HepG2 (cell line): ENCODE data around the gene CNKSR3. TPM values are rescaled to one million over a fixed set of nuclear protein-coding genes. Genes with fewer than 3 reads are reported as not detected.

Experiments used
- ATAC-seq: fragments of 200-7000 bp; cut with Tn5 transposase; 3 replicates; pipeline ENCODE4 v1.9.1; 2020; ENCODE audit warnings: mild to moderate bottlenecking, moderate library complexity
- BruUV-seq: library from RNA; stranded (reverse); fragments of 400-500 nt; replicated peaks from 2 replicates; lab custom pipeline; 2021; lab: Mats Ljungman, UMichigan
- CTCF ChIA-PET: fragments of 300-600 bp; formaldehyde crosslinking; extraction: SDS; loops from one replicate; lab custom pipeline; 2021; ENCODE audit warnings: low total read pairs, inconsistent platforms, low intra/inter-chr PET ratio; lab: Yijun Ruan, JAX
- POLR2A ChIA-PET: fragments of 350-600 bp; sonication (Branson Sonifier 250); formaldehyde crosslinking; loops from one replicate; lab custom pipeline; 2020; ENCODE audit warnings: antibody characterized with exemption, inconsistent platforms; lab: Yijun Ruan, JAX
- DNase-seq: peaks from one replicate; pipeline ENCODE4 v3.0.0-alpha.2; 2015; ENCODE audit warnings: low spot score
- FAIRE-seq: peaks from 3 replicates; lab custom pipeline; 2011; peaks lifted over from hg19 to GRCh38; lab: Jason Lieb, UNC
- H2AFZ ChIP-seq: one replicate; pipeline ENCODE4 v1.6.1; 2011; ENCODE audit warnings: low read length, inconsistent platforms
- H3K27ac ChIP-seq: fragments of 300-600 bp; 3 replicates; pipeline ENCODE4 v1.8.0; 2011; ENCODE audit warnings: mixed run types, mild to moderate bottlenecking, mixed read lengths, low read length, inconsistent platforms; ENCODE audit not compliant: insufficient read depth; ENCODE audit errors: extremely low read length
- H3K27me3 ChIP-seq, 2 experiments: fragments of 200-600 bp in 1 of 2; 2 replicates in 1 of 2; 3 replicates in 1 of 2; pipeline versions ENCODE4 v1.6.0 to v1.8.0; 2011; ENCODE audit warnings: low read length in 2 of 2, mild to moderate bottlenecking in 2 of 2, moderate library complexity in 2 of 2, inconsistent platforms in 1 of 2; ENCODE audit not compliant: insufficient read depth in 2 of 2, control insufficient read depth in 1 of 2
- H3K36me3 ChIP-seq, 2 experiments: fragments of 200-600 bp in 1 of 2; replicated peaks in 1 of 2; 2 replicates in 1 of 2; 3 replicates in 1 of 2; pipeline versions ENCODE4 v1.5.1 to v1.8.0; 2011; ENCODE audit warnings: low read length in 2 of 2, inconsistent platforms in 1 of 2; ENCODE audit not compliant: insufficient read depth in 2 of 2, control insufficient read depth in 1 of 2
- H3K4me1 ChIP-seq: 2 replicates; pipeline ENCODE4 v1.5.1; 2012; ENCODE audit warnings: low read length, inconsistent platforms; ENCODE audit not compliant: insufficient read depth
- H3K4me2 ChIP-seq: 2 replicates; pipeline ENCODE4 v1.6.0; 2011; ENCODE audit warnings: low read depth, low read length, inconsistent platforms
- H3K4me3 ChIP-seq, 3 experiments: fragments of 200-600 bp in 1 of 3; sonication (generic), shearing (Covaris generic) in 1 of 3; replicated peaks in 1 of 3; 2 replicates each; pipeline ENCODE4 v1.5.1; 2011 to 2016; ENCODE audit warnings: low read length in 3 of 3, inconsistent platforms in 2 of 3, low read depth in 2 of 3, mild to moderate bottlenecking in 2 of 3, control low read depth in 1 of 3, mixed read lengths in 1 of 3; ENCODE audit not compliant: insufficient read depth in 1 of 3
- H3K79me2 ChIP-seq: one replicate; pipeline ENCODE4 v1.6.1; 2011; ENCODE audit warnings: low read length, inconsistent platforms; ENCODE audit not compliant: insufficient read depth
- H3K9ac ChIP-seq: 2 replicates; pipeline ENCODE4 v1.6.0; 2011; ENCODE audit warnings: mild to moderate bottlenecking, low read depth, low read length, inconsistent platforms; ENCODE audit not compliant: insufficient read depth
- H3K9me3 ChIP-seq: 2 replicates; pipeline ENCODE4 v1.5.1; 2012; ENCODE audit warnings: mild to moderate bottlenecking, low read length
- H4K20me1 ChIP-seq: 2 replicates; pipeline ENCODE4 v1.6.0; 2011; ENCODE audit warnings: inconsistent platforms, mild to moderate bottlenecking, low read length, moderate library complexity; ENCODE audit not compliant: insufficient read depth
- ARID5B ChIP-seq: IDR thresholded peaks from 2 replicates; pipeline ENCODE4 v1.4.0; 2020; ENCODE audit warnings: mild to moderate bottlenecking, missing genetic modification reagents
- FOXK1 ChIP-seq: sonication (generic); formaldehyde crosslinking; IDR thresholded peaks from 2 replicates; pipeline ENCODE4 v1.4.0; 2020; ENCODE audit warnings: low read depth, missing genetic modification reagents, borderline replicate concordance
- HMG20B ChIP-seq: conservative IDR thresholded peaks from 2 replicates; pipeline ENCODE4 v1.6.1; 2016; ENCODE audit warnings: missing genetic modification reagents, missing compliant biosample characterization
- SIX1 ChIP-seq: sonication (generic); formaldehyde crosslinking; IDR thresholded peaks from 2 replicates; pipeline ENCODE4 v1.4.0; 2020; ENCODE audit warnings: missing genetic modification reagents, borderline replicate concordance
- ZKSCAN1 ChIP-seq: fragments of 150-350 bp; IDR thresholded peaks from 2 replicates; pipeline ENCODE4 v1.6.1; 2014; ENCODE audit warnings: low read length
- ZNF24 ChIP-seq: fragments of 450-650 bp; IDR thresholded peaks from 2 replicates; pipeline ENCODE4 v1.6.1; 2017; ENCODE audit warnings: antibody characterized with exemption, mild to moderate bottlenecking
- ZNF451 ChIP-seq: sonication (generic); formaldehyde crosslinking; IDR thresholded peaks from 2 replicates; pipeline ENCODE4 v1.5.0; 2020; ENCODE audit warnings: mild to moderate bottlenecking, missing genetic modification reagents
- ZNF570 ChIP-seq: sonication (generic); formaldehyde crosslinking; IDR thresholded peaks from 2 replicates; pipeline ENCODE4 v1.4.0; 2020; ENCODE audit warnings: mild to moderate bottlenecking, missing genetic modification reagents, borderline replicate concordance
- WGBS: methylation state at CpG from one replicate; pipeline ENCODE4 v1.1.6; 2017; ENCODE audit warnings: low lambda C conversion rate; 5-methylcytosine and 5-hydroxymethylcytosine counted together
- in situ Hi-C: cut with HindIII; loops from 2 replicates; pipeline ENCODE4 v1.10.0; 2017; ENCODE audit warnings: low pct_unique_long_range_greater_than_20kb; ENCODE audit not compliant: extremely low pct_ligation_motif_present
- intact Hi-C: fragments of 100-400 bp; cut with micrococcal nuclease; formaldehyde crosslinking; loops from one replicate; pipeline ENCODE4 v1.10.0; 2022; ENCODE audit not compliant: unreplicated experiment
- polyA plus RNA-seq, 8 experiments: library from polyadenylated mRNA; depleted of rRNA in 3 of 8; stranded (reverse) in 7 of 8; unstranded in 1 of 8; fragments of >200 nt; fragmentation: Illumina TruSeq in 4 of 8; extraction: Trizol in 4 of 8; gene quantifications; 2 replicates each; pipeline versions ENCODE4 v1.2.1 to v1.2.3, GENCODE V29; 2011 to 2016; ENCODE audit warnings: low read depth in 4 of 8, missing spikeins in 1 of 8, mixed read lengths in 1 of 8; ENCODE audit not compliant: insufficient read depth in 1 of 8
- total RNA-seq, 5 experiments: library from RNA; depleted of rRNA; stranded (reverse); fragments of >200 nt; fragmentation: Illumina TruSeq; extraction: Trizol; gene quantifications; 2 replicates each; pipeline ENCODE4 v1.2.3, GENCODE V29; 2016; ENCODE audit warnings: low read depth in 1 of 5
- TF ChIP-seq, protein P1 (sequence below): sonication (generic); formaldehyde crosslinking; IDR thresholded peaks from 2 replicates; pipeline ENCODE4 v1.4.0; 2020; ENCODE audit warnings: missing genetic modification reagents, borderline replicate concordance
- TF ChIP-seq, protein P2 (sequence below): sonication (generic); formaldehyde crosslinking; IDR thresholded peaks from 2 replicates; pipeline ENCODE4 v1.8.0; 2022; ENCODE audit warnings: missing genetic modification reagents, low read depth, mild to moderate bottlenecking, borderline replicate concordance
- TF ChIP-seq, protein P3 (sequence below): sonication (generic); formaldehyde crosslinking; IDR thresholded peaks from 2 replicates; pipeline ENCODE4 v1.5.1; 2020; ENCODE audit warnings: missing genetic modification reagents, mild to moderate bottlenecking, borderline replicate concordance

Gene CNKSR3
- total and polyA plus RNA-seq, 2 of the 13 experiments (the other 11 are each of a cell fraction or from before 2014, with no cell fraction given) = 9.2 to 38.6 TPM

- TF ChIP-seq ZNF570 (CRISPR knock-in tag) (no peak), FOXK1 (CRISPR knock-in tag) (no peak), ZKSCAN1 (no peak), HMG20B (CRISPR knock-in tag) (no peak), ARID5B (CRISPR knock-in tag) (no peak), ZNF451 (CRISPR knock-in tag) (no peak), ZNF24 (no peak), SIX1 (CRISPR knock-in tag) (no peak)
- TF ChIP-seq, protein P1, sequence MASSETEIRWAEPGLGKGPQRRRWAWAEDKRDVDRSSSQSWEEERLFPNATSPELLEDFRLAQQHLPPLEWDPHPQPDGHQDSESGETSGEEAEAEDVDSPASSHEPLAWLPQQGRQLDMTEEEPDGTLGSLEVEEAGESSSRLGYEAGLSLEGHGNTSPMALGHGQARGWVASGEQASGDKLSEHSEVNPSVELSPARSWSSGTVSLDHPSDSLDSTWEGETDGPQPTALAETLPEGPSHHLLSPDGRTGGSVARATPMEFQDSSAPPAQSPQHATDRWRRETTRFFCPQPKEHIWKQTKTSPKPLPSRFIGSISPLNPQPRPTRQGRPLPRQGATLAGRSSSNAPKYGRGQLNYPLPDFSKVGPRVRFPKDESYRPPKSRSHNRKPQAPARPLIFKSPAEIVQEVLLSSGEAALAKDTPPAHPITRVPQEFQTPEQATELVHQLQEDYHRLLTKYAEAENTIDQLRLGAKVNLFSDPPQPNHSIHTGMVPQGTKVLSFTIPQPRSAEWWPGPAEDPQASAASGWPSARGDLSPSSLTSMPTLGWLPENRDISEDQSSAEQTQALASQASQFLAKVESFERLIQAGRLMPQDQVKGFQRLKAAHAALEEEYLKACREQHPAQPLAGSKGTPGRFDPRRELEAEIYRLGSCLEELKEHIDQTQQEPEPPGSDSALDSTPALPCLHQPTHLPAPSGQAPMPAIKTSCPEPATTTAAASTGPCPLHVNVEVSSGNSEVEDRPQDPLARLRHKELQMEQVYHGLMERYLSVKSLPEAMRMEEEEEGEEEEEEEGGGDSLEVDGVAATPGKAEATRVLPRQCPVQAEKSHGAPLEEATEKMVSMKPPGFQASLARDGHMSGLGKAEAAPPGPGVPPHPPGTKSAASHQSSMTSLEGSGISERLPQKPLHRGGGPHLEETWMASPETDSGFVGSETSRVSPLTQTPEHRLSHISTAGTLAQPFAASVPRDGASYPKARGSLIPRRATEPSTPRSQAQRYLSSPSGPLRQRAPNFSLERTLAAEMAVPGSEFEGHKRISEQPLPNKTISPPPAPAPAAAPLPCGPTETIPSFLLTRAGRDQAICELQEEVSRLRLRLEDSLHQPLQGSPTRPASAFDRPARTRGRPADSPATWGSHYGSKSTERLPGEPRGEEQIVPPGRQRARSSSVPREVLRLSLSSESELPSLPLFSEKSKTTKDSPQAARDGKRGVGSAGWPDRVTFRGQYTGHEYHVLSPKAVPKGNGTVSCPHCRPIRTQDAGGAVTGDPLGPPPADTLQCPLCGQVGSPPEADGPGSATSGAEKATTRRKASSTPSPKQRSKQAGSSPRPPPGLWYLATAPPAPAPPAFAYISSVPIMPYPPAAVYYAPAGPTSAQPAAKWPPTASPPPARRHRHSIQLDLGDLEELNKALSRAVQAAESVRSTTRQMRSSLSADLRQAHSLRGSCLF = no peak
- TF ChIP-seq, protein P2, sequence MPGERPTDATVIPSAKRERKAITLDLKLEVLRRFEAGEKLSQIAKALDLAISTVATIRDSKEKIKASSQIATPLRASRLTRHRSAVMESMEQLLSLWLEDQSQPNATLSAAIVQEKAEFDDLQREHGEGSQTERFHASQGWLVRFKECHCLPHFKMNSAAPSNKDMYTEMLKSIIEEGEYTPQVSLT (CRISPR knock-in tag) = no peak
- TF ChIP-seq, protein P3, sequence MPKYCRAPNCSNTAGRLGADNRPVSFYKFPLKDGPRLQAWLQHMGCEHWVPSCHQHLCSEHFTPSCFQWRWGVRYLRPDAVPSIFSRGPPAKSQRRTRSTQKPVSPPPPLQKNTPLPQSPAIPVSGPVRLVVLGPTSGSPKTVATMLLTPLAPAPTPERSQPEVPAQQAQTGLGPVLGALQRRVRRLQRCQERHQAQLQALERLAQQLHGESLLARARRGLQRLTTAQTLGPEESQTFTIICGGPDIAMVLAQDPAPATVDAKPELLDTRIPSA (CRISPR knock-in tag) = no peak
- Histone ChIP-seq H3K4me3 (no peak overlapping the region), H3K9me3 (no peaks in the 10 kb centered on the region), H3K27me3 (no peaks in the 10 kb centered on the region), H2AFZ (no peak overlapping the region), H3K4me1 (peaks cover 40% of the 10 kb centered on the region), H3K4me2 (no peak overlapping the region), H3K9ac (no peak overlapping the region), H4K20me1 (no peaks in the 10 kb centered on the region), H3K36me3 (peaks cover 9 to 37% of the 10 kb centered on the region in 2 experiments), H3K79me2 (peaks cover 26% of the 10 kb centered on the region), H3K27ac (no peak overlapping the region)
- ChIA-PET POLR2A (no interaction called here), CTCF (no interaction called here)
- intact Hi-C loops = loop anchor here (2.0 kb wide), 1 partner anchor 67 kb away; no protein-coding TSS in a partner anchor
- WGBS = 95% methylated on average over 12 of the region's 12 CpGs
- no TSS peak for BruUV-seq
- FAIRE-seq (no peak), DNase-seq (no peak), ATAC-seq (no peak)
- in situ Hi-C loops = no loop called here
Observed at GRCh38 chr6:154441995-154442310, 68.5 kb downstream of the CNKSR3 start.
